SH-SY5Y (cell line): Measurements from ENCODE around the gene CALHM5.

Source experiments
- GATA2 ChIP-seq: IDR thresholded peaks from 2 replicates; pipeline ENCODE4 v1.6.1; 2011; ENCODE audit warnings: mild to moderate bottlenecking, low read depth, low read length
- GATA3 ChIP-seq: IDR thresholded peaks from 2 replicates; pipeline ENCODE4 v1.6.1; 2011; ENCODE audit warnings: low read depth, mild to moderate bottlenecking, low read length, moderate library complexity

The CALHM5 gene

DNA sequence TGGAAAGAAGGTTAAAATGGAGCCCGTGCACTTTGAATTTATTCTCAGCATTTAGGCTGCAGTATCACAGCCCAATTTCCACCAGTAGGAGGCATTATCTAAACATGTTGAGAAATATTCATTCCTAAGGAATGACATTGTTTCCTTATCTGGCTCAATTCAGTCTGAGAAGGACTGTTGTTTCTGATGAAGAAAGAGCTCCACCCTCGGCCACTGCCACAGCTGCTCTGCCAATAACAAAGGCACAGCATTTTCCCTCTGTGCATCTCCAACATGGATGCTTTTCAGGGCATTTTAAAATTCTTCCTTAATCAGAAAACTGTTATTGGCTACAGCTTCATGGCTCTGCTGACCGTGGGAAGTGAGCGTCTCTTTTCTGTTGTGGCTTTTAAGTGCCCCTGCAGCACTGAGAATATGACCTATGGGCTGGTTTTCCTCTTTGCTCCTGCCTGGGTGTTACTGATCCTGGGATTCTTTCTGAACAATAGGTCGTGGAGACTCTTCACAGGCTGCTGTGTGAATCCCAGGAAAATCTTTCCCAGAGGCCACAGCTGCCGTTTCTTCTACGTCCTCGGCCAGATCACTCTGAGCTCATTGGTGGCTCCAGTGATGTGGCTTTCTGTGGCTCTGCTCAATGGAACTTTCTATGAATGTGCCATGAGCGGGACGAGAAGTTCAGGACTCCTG, at the start of gene CALHM5:
Gene CALHM5 (plus strand): TSS at position 216 of the 687 bp plus-strand sequence. CDS start 58 bp downstream, at position 274.
- no peak for TF ChIP-seq GATA2
- no peak for TF ChIP-seq GATA3

GRCh38 chr6:116461932-116462885, 49.2 kb upstream of the CALHM5 start:
- TF ChIP-seq GATA2 (no peak), GATA3 (no peak)

DNA sequence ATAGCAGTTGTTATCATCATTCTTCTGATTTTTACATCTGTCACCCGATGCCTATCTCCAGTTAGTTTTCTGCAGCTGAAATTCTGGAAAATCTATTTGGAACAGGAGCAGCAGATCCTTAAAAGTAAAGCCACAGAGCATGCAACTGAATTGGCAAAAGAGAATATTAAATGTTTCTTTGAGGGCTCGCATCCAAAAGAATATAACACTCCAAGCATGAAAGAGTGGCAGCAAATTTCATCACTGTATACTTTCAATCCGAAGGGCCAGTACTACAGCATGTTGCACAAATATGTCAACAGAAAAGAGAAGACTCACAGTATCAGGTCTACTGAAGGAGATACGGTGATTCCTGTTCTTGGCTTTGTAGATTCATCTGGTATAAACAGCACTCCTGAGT, 48.1 kb upstream of the CALHM5 start:
- no peak for TF ChIP-seq GATA3
- no peak for TF ChIP-seq GATA2

- TF ChIP-seq GATA2 (no peak), GATA3 (no peak)
Observed at GRCh38 chr6:116465246-116465645, 46.2 kb upstream of the CALHM5 start.

DNA sequence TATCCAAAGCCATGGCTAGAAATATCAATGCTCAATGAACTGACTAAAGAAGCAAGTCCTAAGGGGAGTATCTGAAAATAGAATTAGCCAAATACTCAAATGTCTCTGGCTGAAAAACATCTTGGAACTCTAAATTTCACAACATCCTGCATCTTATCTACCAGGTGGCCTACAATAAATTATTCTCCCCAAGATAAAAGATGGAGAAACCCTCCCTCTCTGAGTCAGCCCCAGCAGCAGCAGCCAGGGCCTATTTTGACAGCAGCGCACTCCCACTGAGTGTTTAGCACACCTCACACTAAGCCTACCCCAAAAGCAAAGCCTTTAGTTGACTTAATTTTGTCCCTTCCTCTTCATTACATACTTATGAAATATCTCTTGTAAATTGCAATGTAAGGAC, 44.3 kb upstream of the CALHM5 start:
- TF ChIP-seq GATA2, result no peak
- TF ChIP-seq GATA3, result no peak

DNA sequence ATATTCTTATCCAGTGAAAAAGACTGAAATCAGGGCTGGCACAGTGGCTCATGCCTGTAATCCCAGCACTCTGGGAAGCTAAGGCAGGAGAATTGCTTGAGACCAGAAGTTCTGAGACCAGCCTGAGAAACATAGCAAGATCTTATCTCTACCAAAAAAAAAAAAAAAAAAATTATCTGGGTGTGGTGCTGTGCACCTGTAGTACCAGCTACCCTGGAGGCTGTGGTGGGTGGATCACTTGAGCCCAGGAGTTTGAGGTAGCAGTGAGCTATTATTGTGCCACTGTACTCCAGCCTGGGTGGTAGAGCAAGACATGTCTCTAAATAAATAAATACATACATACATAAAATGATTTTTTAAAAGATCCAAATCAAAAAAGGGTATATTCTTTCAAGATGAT, 43.9 kb upstream of the CALHM5 start:
- no peak for TF ChIP-seq GATA2

DNA sequence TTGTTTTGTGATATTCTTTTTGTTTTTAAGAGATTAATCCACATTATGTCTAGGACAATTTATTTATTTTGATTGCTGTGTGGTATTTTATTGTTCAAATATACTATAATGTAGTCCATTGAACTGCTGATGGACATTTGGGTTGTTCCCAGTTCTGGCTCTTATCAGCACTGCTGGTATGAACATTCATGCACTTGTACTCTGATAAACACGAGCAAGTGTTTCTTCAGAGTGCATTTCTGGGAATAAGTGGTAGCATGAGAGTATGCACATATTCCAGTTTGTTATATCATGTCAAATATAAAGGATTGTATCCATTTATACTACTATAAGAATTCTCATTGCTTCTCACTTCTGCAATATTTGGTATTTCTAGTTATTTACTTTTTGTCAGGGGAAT, 43.1 kb upstream of the CALHM5 start:
- no peak for TF ChIP-seq GATA2
- TF ChIP-seq GATA3, result no peak

- TF ChIP-seq GATA2 (no peak), GATA3 (no peak)
Observed at GRCh38 chr6:116471531-116471930, 39.9 kb upstream of the CALHM5 start.

- no peak for TF ChIP-seq GATA3
- no peak for TF ChIP-seq GATA2
Observed at GRCh38 chr6:116472706-116473105, 38.7 kb upstream of the CALHM5 start.

- TF ChIP-seq GATA2, result no peak
- no peak for TF ChIP-seq GATA3
Observed at GRCh38 chr6:116475141-116475540, 36.3 kb upstream of the CALHM5 start.

- TF ChIP-seq GATA2 (no peak), GATA3 (no peak)
Observed at GRCh38 chr6:116476002-116476678, 35.3 kb upstream of the CALHM5 start.

GRCh38 chr6:116482780-116483179, 28.7 kb upstream of the CALHM5 start:
- TF ChIP-seq GATA2 (no peak), GATA3 (no peak)

DNA sequence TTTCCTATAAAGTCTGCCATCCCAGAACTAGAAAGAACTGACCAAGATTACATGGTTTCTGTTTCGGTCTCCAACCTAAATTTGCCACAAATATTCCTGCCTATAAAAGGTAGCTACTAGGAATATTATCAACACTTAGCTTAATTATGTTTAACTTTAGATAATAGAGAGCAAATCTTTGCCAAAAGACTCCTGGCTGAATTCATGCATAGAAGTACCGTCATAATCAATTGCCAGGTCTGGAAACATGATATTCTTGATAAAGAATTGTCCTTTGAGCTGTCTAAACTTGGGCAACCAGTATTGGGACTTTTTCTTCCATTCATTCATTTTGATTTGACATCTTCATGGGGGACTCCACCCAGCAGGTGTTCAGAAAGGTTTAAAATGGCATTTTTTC, 27.8 kb upstream of the CALHM5 start:
- TF ChIP-seq GATA3 (no peak), GATA2 (no peak)

DNA sequence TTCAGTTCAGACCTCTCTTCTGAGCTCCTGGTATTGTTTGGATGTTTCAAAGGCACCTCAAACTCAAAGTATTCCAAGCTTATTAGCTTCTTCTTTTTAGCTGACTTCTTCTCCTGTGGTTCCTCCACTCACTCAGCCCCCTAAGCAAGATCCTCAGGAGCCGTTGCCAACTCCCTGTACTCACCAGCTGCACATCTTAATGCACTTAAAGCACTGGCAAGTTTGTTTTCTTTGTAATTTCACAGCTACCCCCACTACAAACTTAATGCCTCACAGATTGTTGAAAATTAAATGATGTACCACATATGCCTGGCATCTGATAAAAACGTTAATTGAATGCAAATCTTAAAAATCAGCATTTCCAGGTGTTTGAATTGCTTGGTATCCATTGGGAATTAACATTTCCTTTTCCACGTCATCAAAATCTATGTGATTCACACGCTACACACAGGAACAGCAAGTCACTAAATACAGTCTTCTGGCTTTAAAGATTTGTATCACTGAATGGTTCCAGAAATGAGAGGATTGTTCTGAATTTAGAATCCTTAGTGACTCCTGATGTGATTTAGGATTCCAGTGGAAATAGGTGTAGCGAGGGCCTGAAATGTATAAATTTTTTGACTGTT, 25.8 kb upstream of the CALHM5 start:
- TF ChIP-seq GATA3, result no peak
- TF ChIP-seq GATA2, result no peak
